ENCODE data around the gene CNGA3. TPM values are rescaled to one million over a fixed set of nuclear protein-coding genes. Genes with fewer than 3 reads are reported as not detected.
"Not testable (repeated sequence)": the region's sequence is repeated elsewhere in the genome, so short reads cannot be mapped to it uniquely, and the experiment has no call there.

Gene CNGA3
- total RNA-seq, 1 donor: not detected

GRCh38 chr2:98313492-98314250 is 32.6 kb upstream of the CNGA3 start:
- no peaks in the 10 kb centered on the region for H3K4me1 ChIP-seq (ENCODE audit: insufficient read depth, low read length)
- H3K27me3 ChIP-seq (ENCODE audit: insufficient read depth, low read length): peaks cover 4% of the 10 kb centered on the region
- no peak overlapping the region for H3K4me3 ChIP-seq (ENCODE audit: low read length)
- H3K9me3 ChIP-seq (ENCODE audit: low read depth, low read length): no peaks in the 10 kb centered on the region

DNA sequence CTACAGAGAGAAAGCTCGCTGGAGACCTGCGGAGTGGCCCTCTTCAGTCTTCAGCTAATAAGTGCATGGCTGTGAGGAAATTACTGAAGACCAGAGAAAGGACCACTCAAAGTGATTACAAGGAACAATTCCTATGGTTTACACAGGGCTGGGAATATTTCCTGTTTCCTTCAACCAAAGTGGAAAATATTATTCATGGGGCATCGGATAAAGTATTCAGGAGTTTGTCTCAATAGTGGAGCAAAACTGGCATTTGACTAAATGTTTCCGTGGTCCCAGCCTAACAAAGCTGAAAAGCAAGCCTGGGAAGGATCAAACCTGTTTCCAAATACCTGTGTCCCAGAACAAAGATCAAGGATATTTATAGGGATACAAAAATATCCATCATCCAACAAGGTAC is 32.0 kb upstream of the CNGA3 start:
- no peaks in the 10 kb centered on the region for H3K4me1 ChIP-seq (ENCODE audit: insufficient read depth, low read length)
- H3K4me3 ChIP-seq (ENCODE audit: low read length): no peak overlapping the region
- no peaks in the 10 kb centered on the region for H3K9me3 ChIP-seq (ENCODE audit: low read depth, low read length)
- H3K27me3 ChIP-seq (ENCODE audit: insufficient read depth, low read length): peaks cover 6% of the 10 kb centered on the region

DNA sequence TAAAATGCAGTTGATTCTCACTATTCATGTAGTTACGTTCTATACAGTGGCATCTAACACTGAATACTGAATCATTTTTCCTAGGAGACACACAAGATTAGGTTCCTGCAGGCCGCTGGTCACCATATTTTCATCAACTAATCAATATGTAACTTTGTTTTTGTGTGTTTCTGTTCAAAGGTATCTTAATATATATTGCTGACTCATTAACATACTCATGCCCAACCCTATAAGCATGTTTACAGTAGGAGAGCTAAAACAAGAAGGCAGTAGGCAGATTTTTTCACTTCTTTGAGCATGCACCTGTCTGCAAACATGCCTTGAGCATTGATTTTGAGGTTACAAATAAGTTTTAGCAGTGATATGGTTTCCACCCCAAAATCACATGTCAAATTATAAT is 30.3 kb upstream of the CNGA3 start:
- Histone ChIP-seq H3K4me3 (ENCODE audit: low read length) (no peak overlapping the region), H3K27me3 (ENCODE audit: insufficient read depth, low read length) (peaks cover 6% of the 10 kb centered on the region), H3K4me1 (ENCODE audit: insufficient read depth, low read length) (no peaks in the 10 kb centered on the region), H3K9me3 (ENCODE audit: low read depth, low read length) (peaks cover 10% of the 10 kb centered on the region)

GRCh38 chr2:98317214-98317613 is 29.0 kb upstream of the CNGA3 start:
- Histone ChIP-seq H3K27me3 (ENCODE audit: insufficient read depth, low read length) (peaks cover 6% of the 10 kb centered on the region), H3K9me3 (ENCODE audit: low read depth, low read length) (peaks cover 10% of the 10 kb centered on the region), H3K4me1 (ENCODE audit: insufficient read depth, low read length) (no peaks in the 10 kb centered on the region)

DNA sequence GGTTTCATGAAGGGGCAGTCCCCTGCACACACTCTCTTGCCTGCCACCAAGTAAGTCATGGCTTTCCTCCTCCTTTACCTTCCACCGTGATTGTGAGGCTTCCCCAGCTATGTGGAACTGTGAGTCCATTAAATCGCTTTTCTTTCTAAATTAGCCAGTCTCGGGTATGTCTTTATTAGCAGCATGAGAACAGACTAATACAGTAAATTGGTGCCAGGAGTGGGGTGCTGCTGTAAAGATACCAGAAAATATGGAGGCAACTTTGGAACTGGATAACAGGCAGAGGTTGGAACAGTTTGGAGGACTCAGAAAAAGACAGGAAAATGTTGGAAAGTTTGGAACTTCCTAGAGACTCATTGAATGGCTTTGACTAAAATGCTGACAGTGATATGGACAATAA is 26.1 kb upstream of the CNGA3 start:
- not testable (repeated sequence) for H3K4me1 ChIP-seq (ENCODE audit: insufficient read depth, low read length); H3K4me3 ChIP-seq (ENCODE audit: low read length)
- peaks cover 18% of the 10 kb centered on the region for H3K27me3 ChIP-seq (ENCODE audit: insufficient read depth, low read length)
- H3K9me3 ChIP-seq (ENCODE audit: low read depth, low read length): peaks cover 14% of the 10 kb centered on the region

More at GRCh38 chr2:98317214-98317613, 29.0 kb upstream of the CNGA3 start:
- no peak overlapping the region for H3K4me3 ChIP-seq (ENCODE audit: low read length)

- no peak overlapping the region for H3K4me3 ChIP-seq (ENCODE audit: low read length)
- H3K9me3 ChIP-seq (ENCODE audit: low read depth, low read length): peaks cover 14% of the 10 kb centered on the region
- H3K27me3 ChIP-seq (ENCODE audit: insufficient read depth, low read length): peaks cover 19% of the 10 kb centered on the region
- no peaks in the 10 kb centered on the region for H3K4me1 ChIP-seq (ENCODE audit: insufficient read depth, low read length)
Observed at GRCh38 chr2:98324181-98324580, 22.1 kb upstream of the CNGA3 start.

- H3K27me3 ChIP-seq (ENCODE audit: insufficient read depth, low read length): peaks cover 22% of the 10 kb centered on the region
- H3K4me3 ChIP-seq (ENCODE audit: low read length): no peak overlapping the region
- H3K4me1 ChIP-seq (ENCODE audit: insufficient read depth, low read length): no peaks in the 10 kb centered on the region
- peaks cover 5% of the 10 kb centered on the region for H3K9me3 ChIP-seq (ENCODE audit: low read depth, low read length)
Observed at GRCh38 chr2:98327776-98328175, 18.5 kb upstream of the CNGA3 start.

DNA sequence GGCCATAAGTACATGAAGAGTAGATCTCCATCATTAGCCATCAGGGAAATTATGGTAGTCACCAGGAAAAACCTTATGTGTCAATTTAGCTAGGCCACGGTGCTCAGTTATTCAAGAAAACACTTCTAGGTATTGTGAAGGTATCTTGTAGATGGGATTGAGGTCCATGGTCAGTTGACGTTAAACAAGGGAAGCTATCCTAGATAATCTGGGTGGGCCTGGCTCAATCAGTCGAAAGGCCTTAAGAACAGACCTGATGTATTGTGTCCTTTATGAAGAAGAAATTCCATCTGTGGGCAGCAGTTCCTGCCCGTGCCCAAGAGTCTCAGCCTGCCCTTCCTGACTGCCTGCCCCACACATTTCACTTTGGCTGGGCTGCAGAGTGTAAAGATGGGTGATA is 16.7 kb upstream of the CNGA3 start:
- Histone ChIP-seq H3K9me3 (ENCODE audit: low read depth, low read length) (no peaks in the 10 kb centered on the region), H3K4me1 (ENCODE audit: insufficient read depth, low read length) (no peaks in the 10 kb centered on the region), H3K27me3 (ENCODE audit: insufficient read depth, low read length) (peaks cover 17% of the 10 kb centered on the region), H3K4me3 (ENCODE audit: low read length) (no peak overlapping the region)

DNA sequence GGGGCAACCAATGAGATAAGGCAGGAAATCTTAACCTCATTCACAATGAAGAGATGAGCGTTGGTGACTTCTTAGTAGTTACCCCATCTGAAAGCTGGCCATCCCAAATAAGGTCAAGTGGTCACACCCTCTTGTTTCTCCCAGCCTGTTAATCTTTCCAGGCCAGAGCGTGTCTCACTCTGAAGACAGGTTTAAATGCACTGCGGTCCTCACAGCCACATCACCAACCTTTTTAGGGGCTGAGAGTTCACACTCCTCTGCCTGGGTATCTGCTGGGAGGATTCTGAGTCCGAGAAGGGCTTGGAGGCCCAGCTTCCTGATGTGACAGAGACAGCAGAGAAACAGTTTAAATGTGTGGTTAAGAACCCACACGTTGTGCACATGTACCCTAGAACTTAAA is 13.3 kb upstream of the CNGA3 start:
- H3K4me1 ChIP-seq (ENCODE audit: insufficient read depth, low read length): no peaks in the 10 kb centered on the region
- H3K27me3 ChIP-seq (ENCODE audit: insufficient read depth, low read length): peaks cover 6% of the 10 kb centered on the region
- no peak overlapping the region for H3K4me3 ChIP-seq (ENCODE audit: low read length)
- H3K9me3 ChIP-seq (ENCODE audit: low read depth, low read length): no peaks in the 10 kb centered on the region

DNA sequence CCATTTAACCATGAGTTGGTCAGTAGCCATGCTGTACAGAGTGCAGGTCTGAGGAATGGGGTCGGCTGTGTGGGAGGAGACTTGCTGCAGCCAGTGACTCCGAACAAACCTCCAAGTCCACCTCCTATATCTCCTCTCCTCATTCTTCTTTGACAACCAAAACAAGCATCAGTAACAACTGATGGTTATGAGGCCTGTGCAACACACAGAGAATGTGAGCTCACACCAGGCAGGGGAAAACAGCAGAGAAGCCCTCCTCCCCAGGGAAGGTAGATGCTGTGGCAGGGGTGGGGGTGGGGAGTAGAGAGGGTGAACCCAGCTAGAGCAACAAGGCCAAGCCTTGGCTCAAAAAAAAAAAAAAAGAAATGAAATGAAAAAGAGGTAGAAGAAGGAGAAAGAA is 12.3 kb upstream of the CNGA3 start:
- no peak overlapping the region for H3K4me3 ChIP-seq (ENCODE audit: low read length)
- no peaks in the 10 kb centered on the region for H3K9me3 ChIP-seq (ENCODE audit: low read depth, low read length)
- H3K27me3 ChIP-seq (ENCODE audit: insufficient read depth, low read length): peaks cover 6% of the 10 kb centered on the region

GRCh38 chr2:98334439-98335078 is 11.7 kb upstream of the CNGA3 start:
- no peaks in the 10 kb centered on the region for H3K4me1 ChIP-seq (ENCODE audit: insufficient read depth, low read length)
- no peak overlapping the region for H3K4me3 ChIP-seq (ENCODE audit: low read length)
- H3K27me3 ChIP-seq (ENCODE audit: insufficient read depth, low read length): peaks cover 4% of the 10 kb centered on the region
- H3K9me3 ChIP-seq (ENCODE audit: low read depth, low read length): no peaks in the 10 kb centered on the region

More for the DNA sequence above, 12.3 kb upstream of the CNGA3 start:
- no peaks in the 10 kb centered on the region for H3K4me1 ChIP-seq (ENCODE audit: insufficient read depth, low read length)

DNA sequence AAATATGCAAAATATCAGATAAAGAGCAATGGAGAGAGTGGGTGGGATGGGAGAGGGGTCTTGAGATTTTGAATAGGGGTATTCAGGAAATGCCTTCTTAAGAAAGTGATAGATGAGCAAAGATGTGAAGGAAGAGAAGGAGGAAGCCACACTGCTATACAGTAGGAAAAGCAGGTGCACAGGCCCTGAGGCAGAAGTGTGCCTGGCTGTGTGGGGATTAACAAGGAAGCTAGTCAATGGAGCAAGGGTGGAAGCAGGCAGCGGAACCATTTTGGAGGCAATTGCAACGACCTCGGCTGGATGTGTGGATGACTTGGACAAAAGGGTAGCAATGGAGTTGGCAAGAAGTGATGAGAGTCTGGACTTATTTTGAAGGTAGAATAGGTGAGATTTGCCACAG is 11.0 kb upstream of the CNGA3 start:
- Histone ChIP-seq H3K4me1 (ENCODE audit: insufficient read depth, low read length) (no peaks in the 10 kb centered on the region), H3K9me3 (ENCODE audit: low read depth, low read length) (no peaks in the 10 kb centered on the region), H3K4me3 (ENCODE audit: low read length) (no peak overlapping the region), H3K27me3 (ENCODE audit: insufficient read depth, low read length) (no peaks in the 10 kb centered on the region)

- Histone ChIP-seq H3K9me3 (ENCODE audit: low read depth, low read length) (no peaks in the 10 kb centered on the region), H3K4me1 (ENCODE audit: insufficient read depth, low read length) (no peaks in the 10 kb centered on the region), H3K27me3 (ENCODE audit: insufficient read depth, low read length) (peaks cover 29% of the 10 kb centered on the region), H3K4me3 (ENCODE audit: low read length) (no peak overlapping the region)
Observed at GRCh38 chr2:98341241-98341640, 5.0 kb upstream of the CNGA3 start.

DNA sequence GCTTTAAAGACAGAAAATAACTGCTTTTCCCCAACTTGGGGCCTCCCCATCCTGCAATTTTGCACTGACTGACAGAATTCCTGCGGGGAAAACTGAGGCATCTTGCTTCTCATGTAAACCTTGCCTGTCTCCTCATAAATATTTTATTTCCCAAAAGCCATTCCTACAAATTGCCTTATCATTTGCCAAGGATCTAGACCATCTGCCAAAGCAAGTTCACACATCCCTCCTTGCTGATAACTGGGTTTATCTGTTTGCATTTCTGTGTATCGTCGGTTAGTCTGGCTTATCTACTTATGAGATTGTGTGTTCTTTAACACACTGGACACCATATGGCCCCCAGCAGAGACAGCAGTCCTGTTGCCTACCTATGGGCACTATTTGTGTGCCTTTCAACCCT is 3.0 kb upstream of the CNGA3 start:
- H3K27me3 ChIP-seq (ENCODE audit: insufficient read depth, low read length): peaks cover 49% of the 10 kb centered on the region

DNA sequence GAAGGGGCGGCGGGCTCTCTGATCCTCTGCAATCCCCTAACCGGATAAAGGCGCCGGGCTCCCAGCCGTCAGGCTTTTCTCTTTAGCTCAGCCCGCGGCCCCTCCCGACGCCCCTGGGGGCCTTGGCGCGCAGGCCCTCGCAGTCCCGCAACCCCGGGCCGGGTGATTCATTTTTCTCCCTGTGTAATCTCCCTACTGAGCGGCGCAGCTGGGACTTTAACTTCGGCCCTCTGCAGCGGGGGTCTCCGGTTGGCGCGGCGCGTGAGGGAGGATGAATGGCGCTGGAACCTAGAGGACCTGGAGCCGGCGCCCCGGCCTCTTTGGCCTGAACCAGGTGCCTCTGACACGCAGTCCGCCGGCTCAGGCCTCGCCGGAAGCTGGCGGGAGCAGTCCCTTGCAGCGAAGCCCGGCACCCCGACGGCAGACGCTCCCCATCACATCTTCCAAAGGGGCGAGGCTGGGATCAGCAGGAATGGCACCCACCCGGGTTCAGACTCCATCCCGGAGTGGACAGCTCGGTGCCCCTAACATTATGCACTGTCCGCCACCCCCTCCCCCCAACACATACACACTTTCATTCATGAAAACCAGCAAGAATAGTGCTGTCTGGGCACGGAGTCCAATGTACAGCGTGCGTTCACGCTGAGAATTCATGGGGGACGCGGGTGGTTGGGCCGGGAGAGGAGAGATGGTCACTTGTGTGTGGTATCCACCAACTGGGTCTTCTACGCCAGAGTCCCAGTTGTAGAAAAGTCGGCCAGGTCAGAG is 1.2 kb downstream of the CNGA3 start:
- no peaks in the 10 kb centered on the region for H3K4me1 ChIP-seq (ENCODE audit: insufficient read depth, low read length)
- H3K27me3 ChIP-seq (ENCODE audit: insufficient read depth, low read length): peaks cover 80% of the 10 kb centered on the region
- no peak overlapping the region for H3K4me3 ChIP-seq (ENCODE audit: low read length)
- no peaks in the 10 kb centered on the region for H3K9me3 ChIP-seq (ENCODE audit: low read depth, low read length)

More for the DNA sequence above, 3.0 kb upstream of the CNGA3 start:
- no peaks in the 10 kb centered on the region for H3K9me3 ChIP-seq (ENCODE audit: low read depth, low read length)
- H3K4me1 ChIP-seq (ENCODE audit: insufficient read depth, low read length): no peaks in the 10 kb centered on the region
- no peak overlapping the region for H3K4me3 ChIP-seq (ENCODE audit: low read length)

All from mononuclear cell (primary cell).